Fibroblast of pulmonary artery (primary cell): ENCODE measurements around the gene ZC3H12A.
"Not testable (repeated sequence)": the region's sequence is repeated elsewhere in the genome, so short reads cannot be mapped to it uniquely, and the experiment has no call there.

Experiments used
- DNase-seq: peaks from one replicate; pipeline ENCODE4 v3.0.0-alpha.2; 2010; ENCODE audit warnings: low read depth
- H3K4me3 ChIP-seq: replicated peaks from 2 replicates; pipeline ENCODE4 v1.5.1; 2011; ENCODE audit warnings: low read depth, mild to moderate bottlenecking, control low read depth, low read length, moderate library complexity
- TF ChIP-seq, protein P1 (sequence below): IDR thresholded peaks from 2 replicates; pipeline ENCODE4 v1.5.1; 2011; ENCODE audit warnings: mild to moderate bottlenecking, control low read depth, low read length, inconsistent platforms; ENCODE audit errors: missing control alignments

ZC3H12A gene

DNA sequence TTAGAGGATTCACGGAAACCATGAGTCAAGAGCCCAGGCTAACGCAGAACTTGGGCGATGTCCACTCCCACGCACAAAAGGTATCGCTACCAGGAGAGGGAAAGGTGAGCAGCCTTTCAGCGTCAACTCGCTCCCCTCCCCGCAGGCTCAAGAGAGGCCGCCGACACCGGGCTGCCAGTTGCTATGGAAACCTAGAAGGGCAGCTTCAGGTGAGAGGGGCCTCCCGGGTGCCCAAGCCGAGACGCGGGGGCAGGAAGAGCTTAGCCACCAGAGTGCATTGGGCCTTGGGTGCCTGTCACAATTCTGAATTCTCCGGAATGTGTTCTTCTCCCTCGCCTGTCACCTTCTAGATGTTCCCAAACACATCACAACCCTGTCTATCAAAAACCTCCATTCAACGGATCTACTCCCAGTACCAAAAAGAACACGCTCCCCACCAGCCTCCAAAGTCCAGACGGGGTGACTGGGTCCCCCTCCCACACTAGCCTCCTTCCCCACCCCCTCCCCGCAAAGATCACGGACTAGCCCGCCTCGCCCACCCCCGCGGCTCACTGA, 39.5 kb downstream of the ZC3H12A start:
- DNase-seq: no peak
- H3K4me3 ChIP-seq: peak overlapping the region; percentile 79
- TF ChIP-seq, protein P1, sequence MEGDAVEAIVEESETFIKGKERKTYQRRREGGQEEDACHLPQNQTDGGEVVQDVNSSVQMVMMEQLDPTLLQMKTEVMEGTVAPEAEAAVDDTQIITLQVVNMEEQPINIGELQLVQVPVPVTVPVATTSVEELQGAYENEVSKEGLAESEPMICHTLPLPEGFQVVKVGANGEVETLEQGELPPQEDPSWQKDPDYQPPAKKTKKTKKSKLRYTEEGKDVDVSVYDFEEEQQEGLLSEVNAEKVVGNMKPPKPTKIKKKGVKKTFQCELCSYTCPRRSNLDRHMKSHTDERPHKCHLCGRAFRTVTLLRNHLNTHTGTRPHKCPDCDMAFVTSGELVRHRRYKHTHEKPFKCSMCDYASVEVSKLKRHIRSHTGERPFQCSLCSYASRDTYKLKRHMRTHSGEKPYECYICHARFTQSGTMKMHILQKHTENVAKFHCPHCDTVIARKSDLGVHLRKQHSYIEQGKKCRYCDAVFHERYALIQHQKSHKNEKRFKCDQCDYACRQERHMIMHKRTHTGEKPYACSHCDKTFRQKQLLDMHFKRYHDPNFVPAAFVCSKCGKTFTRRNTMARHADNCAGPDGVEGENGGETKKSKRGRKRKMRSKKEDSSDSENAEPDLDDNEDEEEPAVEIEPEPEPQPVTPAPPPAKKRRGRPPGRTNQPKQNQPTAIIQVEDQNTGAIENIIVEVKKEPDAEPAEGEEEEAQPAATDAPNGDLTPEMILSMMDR: no peak

GRCh38 chr1:37514350-37515184, 40.2 kb downstream of the ZC3H12A start, which contains the start of gene MEAF6:
TSS of gene MEAF6 (minus strand) at chr1:37514766. CDS start at chr1:37514746, 20 bp downstream.
- TF ChIP-seq, protein P1: no peak
- peak within 1 kb of the TSS; percentile 79 for H3K4me3 ChIP-seq
- DNase-seq: peak; percentile 82

DNA sequence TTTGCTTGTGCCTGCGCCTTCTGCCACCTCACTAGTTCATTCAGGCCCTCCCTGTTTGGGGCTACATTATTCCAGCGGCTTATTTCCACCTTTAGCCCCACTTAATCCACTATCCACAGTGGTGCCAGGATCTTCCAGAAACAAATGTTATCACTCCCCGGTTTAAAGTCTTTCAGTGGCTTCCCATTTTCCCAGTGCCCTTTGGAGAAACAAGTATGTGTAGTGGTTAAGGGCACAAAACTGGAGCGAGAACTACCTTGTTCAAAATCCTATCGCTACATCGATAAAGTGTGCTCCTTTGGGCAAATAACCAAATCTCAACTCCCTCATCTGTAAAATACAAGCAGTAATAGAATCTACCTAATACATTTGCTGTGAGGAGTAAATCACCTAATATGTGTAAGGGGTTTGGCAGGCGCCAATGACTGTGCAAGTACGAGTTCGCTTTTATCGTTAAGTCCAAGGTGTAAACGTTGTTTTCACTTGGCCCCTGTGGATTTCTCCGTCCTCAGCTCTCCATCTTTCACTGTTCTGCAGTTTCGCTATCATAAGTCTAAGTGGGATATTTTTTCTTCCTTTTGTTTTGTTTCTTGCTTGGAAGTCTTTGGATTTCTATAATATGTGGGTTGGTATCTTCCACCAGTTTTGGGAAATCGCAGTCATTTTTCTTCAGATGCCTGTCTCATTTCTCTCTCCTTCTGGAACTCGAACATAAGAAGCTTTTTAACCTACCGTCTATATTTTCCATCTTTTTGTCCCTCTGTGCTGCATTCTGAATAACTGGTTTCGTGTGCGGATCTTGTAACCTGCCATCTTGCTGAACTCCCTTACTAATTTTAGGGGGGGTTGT, 41.0 kb downstream of the ZC3H12A start:
- H3K4me3 ChIP-seq: peak overlapping the region; percentile 79
- TF ChIP-seq, protein P1: no peak
- no peak for DNase-seq

GRCh38 chr1:37517569-37517968, 43.2 kb downstream of the ZC3H12A start:
- TF ChIP-seq, protein P1: no peak
- DNase-seq: no peak

DNA sequence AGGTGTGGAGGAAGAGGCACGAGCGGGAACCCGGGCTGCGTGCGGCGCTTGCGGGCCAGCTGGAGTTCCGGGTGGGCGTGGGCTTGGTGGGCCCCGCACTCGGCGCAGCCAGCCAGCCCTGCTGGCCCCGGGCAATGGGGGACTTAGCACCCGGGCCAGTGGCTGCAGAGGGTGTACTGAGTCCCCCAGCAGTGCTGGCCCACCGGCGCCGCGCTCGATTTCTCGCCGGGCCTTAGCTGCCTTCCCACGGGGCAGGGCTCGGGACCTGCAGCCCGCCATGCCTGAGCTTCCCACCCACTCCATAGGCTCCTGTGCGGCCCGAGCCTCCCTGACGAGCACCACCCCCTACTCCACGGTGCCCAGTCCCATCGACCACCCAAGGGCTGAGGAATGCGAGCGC, 43.9 kb downstream of the ZC3H12A start:
- H3K4me3 ChIP-seq, DNase-seq: not testable (repeated sequence)

More at GRCh38 chr1:37517569-37517968, 43.2 kb downstream of the ZC3H12A start:
- no peak overlapping the region for H3K4me3 ChIP-seq

DNA sequence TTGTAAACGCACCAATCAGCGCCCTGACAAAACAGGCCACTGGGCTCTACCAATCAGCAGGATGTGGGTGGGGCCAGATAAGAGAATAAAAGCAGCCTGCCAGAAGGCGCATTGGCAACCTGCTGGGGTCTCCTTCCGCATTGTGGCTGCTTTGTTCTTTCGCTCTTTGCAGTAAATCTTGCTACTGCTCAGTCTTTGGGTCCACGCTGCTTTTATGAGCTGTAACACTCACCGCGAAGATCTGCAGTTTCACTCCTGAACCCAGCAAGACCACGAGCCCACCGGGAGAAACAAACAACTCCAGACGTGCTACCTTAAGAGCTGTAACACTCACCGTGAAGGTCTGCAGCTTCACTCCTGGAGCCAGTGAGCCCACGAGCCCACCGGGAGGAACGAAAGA, 44.5 kb downstream of the ZC3H12A start:
- DNase-seq, H3K4me3 ChIP-seq: not testable (repeated sequence)

DNA sequence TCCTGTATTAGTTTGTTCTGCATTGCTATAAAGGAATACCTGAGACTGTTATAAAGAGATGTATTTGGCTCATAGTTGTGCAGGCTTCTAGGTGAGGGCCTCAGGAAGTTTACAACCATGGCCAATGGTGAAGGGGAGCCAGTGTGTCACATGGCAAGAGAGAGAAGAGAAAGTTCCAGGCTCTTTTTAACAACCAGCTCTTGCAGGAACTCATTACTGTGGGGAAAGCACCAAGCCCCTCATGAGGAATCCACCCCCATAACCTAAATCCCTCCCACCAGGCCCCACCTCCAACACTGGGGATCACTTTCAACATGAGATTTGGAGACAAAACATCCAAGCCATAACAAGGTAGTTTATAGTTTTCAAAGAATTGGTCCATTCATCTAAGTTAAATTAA, 45.2 kb downstream of the ZC3H12A start:
- TF ChIP-seq, protein P1: no peak
- DNase-seq: no peak
- no peak overlapping the region for H3K4me3 ChIP-seq

- DNase-seq, H3K4me3 ChIP-seq: not testable (repeated sequence)
Observed at GRCh38 chr1:37529888-37530287, 55.5 kb downstream of the ZC3H12A start.

- H3K4me3 ChIP-seq, DNase-seq: not testable (repeated sequence)
Observed at GRCh38 chr1:37532418-37533156, 58.2 kb downstream of the ZC3H12A start.
